ENCODE results near the gene ARHGEF17.

GRCh38 chr11:73353422-73353821 lies 45.3 kb downstream of the ARHGEF17 start:
- TF ChIP-seq, protein P1, sequence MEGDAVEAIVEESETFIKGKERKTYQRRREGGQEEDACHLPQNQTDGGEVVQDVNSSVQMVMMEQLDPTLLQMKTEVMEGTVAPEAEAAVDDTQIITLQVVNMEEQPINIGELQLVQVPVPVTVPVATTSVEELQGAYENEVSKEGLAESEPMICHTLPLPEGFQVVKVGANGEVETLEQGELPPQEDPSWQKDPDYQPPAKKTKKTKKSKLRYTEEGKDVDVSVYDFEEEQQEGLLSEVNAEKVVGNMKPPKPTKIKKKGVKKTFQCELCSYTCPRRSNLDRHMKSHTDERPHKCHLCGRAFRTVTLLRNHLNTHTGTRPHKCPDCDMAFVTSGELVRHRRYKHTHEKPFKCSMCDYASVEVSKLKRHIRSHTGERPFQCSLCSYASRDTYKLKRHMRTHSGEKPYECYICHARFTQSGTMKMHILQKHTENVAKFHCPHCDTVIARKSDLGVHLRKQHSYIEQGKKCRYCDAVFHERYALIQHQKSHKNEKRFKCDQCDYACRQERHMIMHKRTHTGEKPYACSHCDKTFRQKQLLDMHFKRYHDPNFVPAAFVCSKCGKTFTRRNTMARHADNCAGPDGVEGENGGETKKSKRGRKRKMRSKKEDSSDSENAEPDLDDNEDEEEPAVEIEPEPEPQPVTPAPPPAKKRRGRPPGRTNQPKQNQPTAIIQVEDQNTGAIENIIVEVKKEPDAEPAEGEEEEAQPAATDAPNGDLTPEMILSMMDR (IDR thresholded peaks at IDR 0.05), result no peak
- no peak for TF ChIP-seq POLR2A (IDR thresholded peaks at IDR 0.05)

Measured in right lobe of liver (tissue), 4 donors.